Panc1 (cell line): ENCODE measurements around the gene CORO1C.

ENCODE experiments used
- CTCF ChIP-seq: fragments of 450-650 bp; IDR thresholded peaks from 2 replicates; pipeline ENCODE4 v1.5.1; 2017; ENCODE audit warnings: mild to moderate bottlenecking
- POLR2AphosphoS5 ChIP-seq: IDR thresholded peaks from 2 replicates; pipeline ENCODE4 v1.6.1; 2012; ENCODE audit warnings: mild to moderate bottlenecking, low read depth, low read length, moderate library complexity
- SIN3A ChIP-seq: IDR thresholded peaks from 2 replicates; pipeline ENCODE4 v1.6.1; 2012; ENCODE audit warnings: low read depth, mild to moderate bottlenecking, low read length, moderate library complexity, borderline replicate concordance; ENCODE audit not compliant: insufficient read depth
- TCF7L2 ChIP-seq: IDR thresholded peaks from 2 replicates; pipeline ENCODE4 v1.6.1; 2011; ENCODE audit warnings: mild to moderate bottlenecking, low read depth, low read length, inconsistent platforms
- TF ChIP-seq, protein P1 (sequence below), 2 experiments: IDR thresholded peaks; 2 replicates each; pipeline ENCODE4 v1.6.1; 2011 to 2012; ENCODE audit warnings: low read depth in 2 of 2, control low read depth in 1 of 2, low read length in 1 of 2, mild to moderate bottlenecking in 1 of 2, moderate library complexity in 1 of 2; ENCODE audit not compliant: insufficient read depth in 1 of 2

DNA sequence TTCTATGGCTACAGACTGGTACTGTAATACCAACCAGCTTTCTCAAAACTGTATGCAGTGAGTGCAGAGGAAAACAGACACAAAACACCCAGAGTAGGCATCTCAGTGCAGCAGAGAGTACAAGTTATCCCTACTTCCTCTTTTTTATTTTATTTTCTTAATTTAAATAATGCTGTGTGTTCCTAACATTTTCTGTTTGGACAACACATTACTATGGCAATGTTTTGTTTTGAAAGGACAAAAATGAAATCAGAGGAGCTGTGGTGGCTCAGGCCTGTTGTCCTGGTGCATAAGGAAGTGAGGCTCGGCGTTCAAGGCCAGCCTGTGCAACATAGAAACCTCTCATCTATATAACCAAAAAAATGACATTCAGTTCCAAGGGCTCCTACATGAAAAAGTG, 64.0 kb downstream of the CORO1C start:
- TF ChIP-seq CTCF (no peak), SIN3A (no peak), POLR2AphosphoS5 (no peak), TCF7L2 (no peak)
- TF ChIP-seq, protein P1, sequence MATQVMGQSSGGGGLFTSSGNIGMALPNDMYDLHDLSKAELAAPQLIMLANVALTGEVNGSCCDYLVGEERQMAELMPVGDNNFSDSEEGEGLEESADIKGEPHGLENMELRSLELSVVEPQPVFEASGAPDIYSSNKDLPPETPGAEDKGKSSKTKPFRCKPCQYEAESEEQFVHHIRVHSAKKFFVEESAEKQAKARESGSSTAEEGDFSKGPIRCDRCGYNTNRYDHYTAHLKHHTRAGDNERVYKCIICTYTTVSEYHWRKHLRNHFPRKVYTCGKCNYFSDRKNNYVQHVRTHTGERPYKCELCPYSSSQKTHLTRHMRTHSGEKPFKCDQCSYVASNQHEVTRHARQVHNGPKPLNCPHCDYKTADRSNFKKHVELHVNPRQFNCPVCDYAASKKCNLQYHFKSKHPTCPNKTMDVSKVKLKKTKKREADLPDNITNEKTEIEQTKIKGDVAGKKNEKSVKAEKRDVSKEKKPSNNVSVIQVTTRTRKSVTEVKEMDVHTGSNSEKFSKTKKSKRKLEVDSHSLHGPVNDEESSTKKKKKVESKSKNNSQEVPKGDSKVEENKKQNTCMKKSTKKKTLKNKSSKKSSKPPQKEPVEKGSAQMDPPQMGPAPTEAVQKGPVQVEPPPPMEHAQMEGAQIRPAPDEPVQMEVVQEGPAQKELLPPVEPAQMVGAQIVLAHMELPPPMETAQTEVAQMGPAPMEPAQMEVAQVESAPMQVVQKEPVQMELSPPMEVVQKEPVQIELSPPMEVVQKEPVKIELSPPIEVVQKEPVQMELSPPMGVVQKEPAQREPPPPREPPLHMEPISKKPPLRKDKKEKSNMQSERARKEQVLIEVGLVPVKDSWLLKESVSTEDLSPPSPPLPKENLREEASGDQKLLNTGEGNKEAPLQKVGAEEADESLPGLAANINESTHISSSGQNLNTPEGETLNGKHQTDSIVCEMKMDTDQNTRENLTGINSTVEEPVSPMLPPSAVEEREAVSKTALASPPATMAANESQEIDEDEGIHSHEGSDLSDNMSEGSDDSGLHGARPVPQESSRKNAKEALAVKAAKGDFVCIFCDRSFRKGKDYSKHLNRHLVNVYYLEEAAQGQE (IDR thresholded peaks at IDR 0.05; ENCODE audit: insufficient read depth in 1 of 2, low read depth in 2 of 2, low read length in 1 of 2), result no peak
